Nephron (organoid): ENCODE measurements around the gene VAV2.
A peak's percentile ranks its signal among the peaks of the same experiment; 100 is the strongest.

ENCODE experiments used
- H3K27ac Mint-ChIP-seq, 3 experiments: 2 replicates each; pipeline ENCODE4 v1.8.0; 2020; ENCODE audit warnings: mixed read lengths in 3 of 3, mild to moderate bottlenecking in 2 of 3, moderate library complexity in 1 of 3
- H3K27me3 Mint-ChIP-seq: 2 replicates; pipeline ENCODE4 v1.8.0; 2021; ENCODE audit warnings: low read depth, mild to moderate bottlenecking, moderate library complexity, mixed read lengths
- H3K36me3 Mint-ChIP-seq: 2 replicates; pipeline ENCODE4 v1.8.0; 2020; ENCODE audit warnings: low read depth, mixed read lengths
- H3K4me1 Mint-ChIP-seq: 2 replicates; pipeline ENCODE4 v1.8.0; 2020; ENCODE audit warnings: mixed read lengths
- H3K4me3 Mint-ChIP-seq, 3 experiments: 2 replicates each; pipeline ENCODE4 v1.8.0; 2020; ENCODE audit warnings: mild to moderate bottlenecking in 3 of 3, mixed read lengths in 3 of 3, moderate library complexity in 2 of 3
- H3K9me3 Mint-ChIP-seq: 2 replicates; pipeline ENCODE4 v1.8.0; 2020; ENCODE audit warnings: mixed read lengths
- CTCF ChIP-seq, 3 experiments: fragments of 200-600 bp; sonication (generic); IDR thresholded peaks; one replicate each; pipeline ENCODE4 v1.5.0; 2021; ENCODE audit warnings: antibody characterized with exemption in 3 of 3; ENCODE audit not compliant: unreplicated experiment in 3 of 3

The VAV2 gene

GRCh38 chr9:133874060-133874657, 118.0 kb downstream of the VAV2 start:
- Mint-ChIP-seq H3K9me3 (no peaks in the 10 kb centered on the region), H3K27me3 (no peaks in the 10 kb centered on the region), H3K27ac (peak overlapping the region; percentile 67 to 94 (median 90)), H3K4me3 (peak overlapping the region in 1 of 3 experiments; percentile 42), H3K36me3 (no peaks in the 10 kb centered on the region), H3K4me1 (peaks cover 42% of the 10 kb centered on the region)
- no peak for TF ChIP-seq CTCF (IDR thresholded peaks at IDR 0.05; ENCODE audit: unreplicated experiment in 3 of 3)

- no peaks in the 10 kb centered on the region for H3K9me3 Mint-ChIP-seq
- peak overlapping the region; percentile 67 to 94 (median 90) for H3K27ac Mint-ChIP-seq
- H3K27me3 Mint-ChIP-seq: no peaks in the 10 kb centered on the region
- H3K4me1 Mint-ChIP-seq: peaks cover 42% of the 10 kb centered on the region
- no peaks in the 10 kb centered on the region for H3K36me3 Mint-ChIP-seq
- peak overlapping the region in 1 of 3 experiments; percentile 42 for H3K4me3 Mint-ChIP-seq
- no peak for TF ChIP-seq CTCF (IDR thresholded peaks at IDR 0.05; ENCODE audit: unreplicated experiment in 3 of 3)
Measured at GRCh38 chr9:133873461-133873891, 118.6 kb downstream of the VAV2 start.

GRCh38 chr9:133873009-133873408, 119.1 kb downstream of the VAV2 start:
- Mint-ChIP-seq H3K27me3 (no peaks in the 10 kb centered on the region), H3K27ac (peak overlapping the region; percentile 67 to 94 (median 90)), H3K4me1 (peaks cover 42% of the 10 kb centered on the region), H3K4me3 (no peak overlapping the region), H3K36me3 (no peaks in the 10 kb centered on the region), H3K9me3 (no peaks in the 10 kb centered on the region)
- TF ChIP-seq CTCF (IDR thresholded peaks at IDR 0.05; ENCODE audit: unreplicated experiment in 3 of 3): no peak

- H3K27ac Mint-ChIP-seq: peak overlapping the region; percentile 7 to 54 (median 13)
- no peak overlapping the region for H3K4me3 Mint-ChIP-seq
- TF ChIP-seq CTCF (IDR thresholded peaks at IDR 0.05; ENCODE audit: unreplicated experiment in 3 of 3): no peak
- H3K4me1 Mint-ChIP-seq: peaks cover 34% of the 10 kb centered on the region
- H3K36me3 Mint-ChIP-seq: no peaks in the 10 kb centered on the region
- no peaks in the 10 kb centered on the region for H3K27me3 Mint-ChIP-seq
- H3K9me3 Mint-ChIP-seq: no peaks in the 10 kb centered on the region
Measured at GRCh38 chr9:133870598-133871595, 121.2 kb downstream of the VAV2 start.

- Mint-ChIP-seq H3K36me3 (peaks cover 8% of the 10 kb centered on the region), H3K9me3 (peaks cover 5% of the 10 kb centered on the region), H3K27me3 (peaks cover 1% of the 10 kb centered on the region), H3K4me3 (no peak overlapping the region), H3K4me1 (peaks cover 36% of the 10 kb centered on the region), H3K27ac (peak overlapping the region; percentile 13 to 54 (median 40))
- peak in 1 of 3 experiments; percentile 20 for TF ChIP-seq CTCF (IDR thresholded peaks at IDR 0.05; ENCODE audit: unreplicated experiment in 3 of 3)
Measured at GRCh38 chr9:133869674-133870405, 122.3 kb downstream of the VAV2 start.
